CD14-positive monocyte (primary cell): ENCODE data around the gene JMJD7. TPM values are rescaled to one million over a fixed set of nuclear protein-coding genes. Genes with fewer than 3 reads are reported as not detected.

Source experiments
- DNase-seq, 3 donors: peaks; one replicate each; pipeline ENCODE4 v3.0.0-alpha.2; 2011 to 2022
- H2AFZ ChIP-seq: 2 replicates; pipeline ENCODE4 v1.6.0; 2012; ENCODE audit warnings: mild to moderate bottlenecking, low read depth, low read length, inconsistent platforms; ENCODE audit not compliant: insufficient read depth, poor library complexity, severe bottlenecking
- H3K27ac ChIP-seq, 2 donors: 1 replicate in 1 of 2; 2 replicates in 1 of 2; pipeline ENCODE4 v1.5.1; 2012 to 2013; ENCODE audit warnings: low read length in 2 of 2, control low read depth in 1 of 2, inconsistent platforms in 1 of 2, low read depth in 1 of 2, mild to moderate bottlenecking in 1 of 2
- H3K27me3 ChIP-seq, 2 donors: one replicate each; pipeline versions ENCODE4 v1.6.0 to v1.6.1; 2011 to 2013; ENCODE audit warnings: low read length in 2 of 2; ENCODE audit not compliant: control insufficient read depth in 2 of 2, insufficient read depth in 2 of 2
- H3K36me3 ChIP-seq, 2 donors: replicated peaks in 1 of 2; 1 replicate in 1 of 2; 2 replicates in 1 of 2; pipeline versions ENCODE4 v1.5.1 to v1.6.1; 2012 to 2013; ENCODE audit warnings: low read length in 2 of 2, control low read depth in 1 of 2, inconsistent platforms in 1 of 2, mild to moderate bottlenecking in 1 of 2; ENCODE audit not compliant: insufficient read depth in 2 of 2, control insufficient read depth in 1 of 2
- H3K4me1 ChIP-seq, 2 donors: 1 replicate in 1 of 2; 2 replicates in 1 of 2; pipeline versions ENCODE4 v1.5.1 to v1.6.1; 2012 to 2013; ENCODE audit warnings: low read length in 2 of 2, control low read depth in 1 of 2, inconsistent platforms in 1 of 2, mild to moderate bottlenecking in 1 of 2, moderate library complexity in 1 of 2; ENCODE audit not compliant: insufficient read depth in 2 of 2, control insufficient read depth in 1 of 2
- H3K4me2 ChIP-seq: replicated peaks from 2 replicates; pipeline ENCODE3; 2012; ENCODE audit warnings: low read length, moderate library complexity, mild to moderate bottlenecking; ENCODE audit not compliant: poor library complexity, severe bottlenecking; ENCODE audit errors: extremely low read depth
- H3K4me3 ChIP-seq, 3 experiments: fragments of 200-600 bp in 1 of 3; sonication (generic) in 1 of 3; replicated peaks in 1 of 3; 1 replicate in 2 of 3; 2 replicates in 1 of 3; pipeline ENCODE4 v1.5.1; 2011 to 2013; ENCODE audit warnings: low read length in 3 of 3, mild to moderate bottlenecking in 3 of 3, control low read depth in 2 of 3, low read depth in 2 of 3, inconsistent platforms in 1 of 3, moderate library complexity in 1 of 3
- H3K79me2 ChIP-seq: 2 replicates; pipeline ENCODE4 v1.6.0; 2012; ENCODE audit warnings: mild to moderate bottlenecking, control low read depth, inconsistent platforms, low read length, moderate library complexity; ENCODE audit not compliant: insufficient read depth
- H3K9ac ChIP-seq: 2 replicates; pipeline ENCODE4 v1.6.0; 2017; ENCODE audit warnings: low read length, mild to moderate bottlenecking; ENCODE audit not compliant: insufficient read depth, poor library complexity, severe bottlenecking
- H3K9me3 ChIP-seq, 2 donors: replicated peaks in 1 of 2; 1 replicate in 1 of 2; 2 replicates in 1 of 2; pipeline versions ENCODE4 v1.5.1 to v1.6.1; 2012 to 2013; ENCODE audit warnings: low read length in 2 of 2, control low read depth in 1 of 2; ENCODE audit not compliant: control insufficient read depth in 1 of 2, insufficient read depth in 1 of 2
- H4K20me1 ChIP-seq: 2 replicates; pipeline ENCODE4 v1.6.0; 2012; ENCODE audit warnings: mild to moderate bottlenecking, low read length, control low read depth, moderate library complexity; ENCODE audit not compliant: insufficient read depth
- H3K27ac Mint-ChIP-seq, 7 donors: one replicate each; pipeline ENCODE4 v1.8.0; 2020; ENCODE audit warnings: mild to moderate bottlenecking in 7 of 7, mixed read lengths in 7 of 7, moderate library complexity in 6 of 7, inconsistent platforms in 2 of 7
- H3K27me3 Mint-ChIP-seq, 3 donors: one replicate each; pipeline ENCODE4 v1.8.0; 2021 to 2022; ENCODE audit warnings: low read depth in 3 of 3, mild to moderate bottlenecking in 3 of 3, mixed read lengths in 3 of 3, moderate library complexity in 3 of 3, inconsistent platforms in 1 of 3
- H3K36me3 Mint-ChIP-seq, 2 donors: one replicate each; pipeline ENCODE4 v1.8.0; 2020; ENCODE audit warnings: mixed read lengths in 2 of 2, inconsistent platforms in 1 of 2, mild to moderate bottlenecking in 1 of 2
- H3K4me1 Mint-ChIP-seq: one replicate; pipeline ENCODE4 v1.8.0; 2020; ENCODE audit warnings: mild to moderate bottlenecking, mixed read lengths
- H3K4me3 Mint-ChIP-seq, 2 donors: one replicate each; pipeline ENCODE4 v1.8.0; 2020; ENCODE audit warnings: mild to moderate bottlenecking in 2 of 2, mixed read lengths in 2 of 2, moderate library complexity in 1 of 2
- H3K9me3 Mint-ChIP-seq, 7 donors: one replicate each; pipeline ENCODE4 v1.8.0; 2020 to 2022; ENCODE audit warnings: mixed read lengths in 7 of 7, mild to moderate bottlenecking in 6 of 7, moderate library complexity in 6 of 7, inconsistent platforms in 2 of 7
- CTCF ChIP-seq: fragments of 200-600 bp; IDR thresholded peaks from one replicate; pipeline ENCODE4 v1.8.0; 2022; ENCODE audit warnings: antibody characterized with exemption, mild to moderate bottlenecking
- WGBS: methylation state at CpG from one replicate; pipeline ENCODE4 v1.1.5; 2013; ENCODE audit warnings: missing lambda C conversion rate; ENCODE audit not compliant: insufficient coverage; 5-methylcytosine and 5-hydroxymethylcytosine counted together
- intact Hi-C, 2 donors: fragments of 100-400 bp; cut with micrococcal nuclease; formaldehyde crosslinking; loops; one replicate each; pipeline versions ENCODE4 v1.15.0 to v1.15.1; 2023
- polyA plus RNA-seq, 3 donors: library from polyadenylated mRNA; depleted of rRNA in 1 of 3; unstranded in 2 of 3; stranded (reverse) in 1 of 3; fragments of 300-500 nt in 2 of 3; fragments of >200 nt in 1 of 3; fragmentation: Illumina TruSeq in 2 of 3; gene quantifications; 1 replicate in 2 of 3; 2 replicates in 1 of 3; pipeline ENCODE4 v1.2.3, GENCODE V29; 2012 to 2021

JMJD7 gene
- polyA plus RNA-seq, 3 donors: 11.3 to 18.8 (median 15.2) TPM

GRCh38 chr15:41827290-41827879 is 507 bp upstream of the JMJD7 start:
- Mint-ChIP-seq H3K27me3 (peaks cover 7 to 17% (median 9%) of the 10 kb centered on the region in 3 donors), H3K36me3 (peaks cover 49 to 57% of the 10 kb centered on the region in 2 donors), H3K9me3 (no peaks in the 10 kb centered on the region), H3K4me3 (peak overlapping the region; percentile 95 to 98), H3K27ac (peak overlapping the region in 3 of 7 donors; percentile 52 to 90 (median 79)), H3K4me1 (peaks cover 22% of the 10 kb centered on the region)
- peaks cover 30 to 48% of the 10 kb centered on the region in 2 donors for H3K36me3 ChIP-seq
- H3K27ac ChIP-seq: no peak overlapping the region
- no peak for DNase-seq
- 3% methylated on average over 25 of the region's 37 CpGs for WGBS
- H3K4me1 ChIP-seq: peaks cover 17 to 19% of the 10 kb centered on the region in 2 donors
- H3K79me2 ChIP-seq: peaks cover 19% of the 10 kb centered on the region
- intact Hi-C loops: loop anchor here in 1 of 2 donors (10.0 kb wide), 1 partner anchor 77 kb away; no protein-coding TSS in a partner anchor
- H3K4me3 ChIP-seq: peak overlapping the region; percentile 42 to 94 (median 44)
- peaks cover 0 to 3% of the 10 kb centered on the region in 2 donors for H3K27me3 ChIP-seq
- H3K9me3 ChIP-seq: no peaks in the 10 kb centered on the region
- TF ChIP-seq CTCF: no peak
- peak overlapping the region; percentile 89 for H3K4me2 ChIP-seq
- peak overlapping the region; percentile 81 for H3K9ac ChIP-seq
- peak overlapping the region; percentile 95 for H2AFZ ChIP-seq
- peaks cover 14% of the 10 kb centered on the region for H4K20me1 ChIP-seq

- H3K27me3 Mint-ChIP-seq: peaks cover 7 to 17% (median 8%) of the 10 kb centered on the region in 3 donors
- peak overlapping the region; percentile 62 to 94 (median 86) for H3K4me3 ChIP-seq
- no peak for DNase-seq
- H3K4me1 Mint-ChIP-seq: peaks cover 24% of the 10 kb centered on the region
- no peaks in the 10 kb centered on the region for H3K9me3 Mint-ChIP-seq
- H3K79me2 ChIP-seq: peaks cover 19% of the 10 kb centered on the region
- H3K27ac ChIP-seq: no peak overlapping the region
- H3K9me3 ChIP-seq: no peaks in the 10 kb centered on the region
- peak overlapping the region; percentile 95 to 98 for H3K4me3 Mint-ChIP-seq
- H2AFZ ChIP-seq: peak overlapping the region; percentile 95
- WGBS: 20% methylated on average over 1 of the region's 6 CpGs
- peaks cover 19% of the 10 kb centered on the region for H4K20me1 ChIP-seq
- peaks cover 17 to 19% of the 10 kb centered on the region in 2 donors for H3K4me1 ChIP-seq
- TF ChIP-seq CTCF: no peak
- H3K9ac ChIP-seq: no peak overlapping the region
- peak overlapping the region; percentile 89 for H3K4me2 ChIP-seq
- H3K27ac Mint-ChIP-seq: peak overlapping the region in 2 of 7 donors; percentile 79 to 90
- H3K36me3 Mint-ChIP-seq: peaks cover 44 to 54% of the 10 kb centered on the region in 2 donors
- H3K36me3 ChIP-seq: peaks cover 24 to 41% of the 10 kb centered on the region in 2 donors
- H3K27me3 ChIP-seq: peaks cover 0 to 3% of the 10 kb centered on the region in 2 donors
- intact Hi-C loops: loop anchor here in 1 of 2 donors (10.0 kb wide), 1 partner anchor 76 kb away; no protein-coding TSS in a partner anchor
Observed at GRCh38 chr15:41828807-41829141, 882 bp downstream of the JMJD7 start.
